ENCODE measurements around the gene CLDN4. TPM values are rescaled to one million over a fixed set of nuclear protein-coding genes. Genes with fewer than 3 reads are reported as not detected.
A peak's percentile ranks its signal among the peaks of the same experiment; 100 is the strongest.

CLDN4 gene
- total RNA-seq, 2 experiments from 2014 or later: 0.05 to 0.14 TPM

DNA sequence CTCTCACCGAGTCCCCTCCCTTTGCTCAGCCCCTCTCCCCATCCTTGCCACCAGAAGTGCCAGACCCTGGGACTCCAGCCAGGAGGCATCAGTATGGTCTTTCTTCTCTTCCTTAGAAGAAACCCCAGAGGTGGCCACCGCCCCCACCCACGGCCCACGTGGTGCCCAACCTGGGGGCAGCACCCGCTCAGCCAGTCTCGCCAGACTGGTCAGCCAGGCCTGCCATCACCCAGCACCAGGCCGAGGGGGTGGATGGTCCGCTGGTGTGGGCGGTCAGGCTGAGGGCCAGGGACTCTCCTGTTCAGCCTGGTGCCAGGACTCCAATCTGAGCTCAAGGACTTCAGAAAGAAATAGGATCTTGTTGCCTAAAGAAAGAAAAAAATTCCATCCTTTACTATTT, 5.8 kb upstream of the CLDN4 start:
- CTCF ChIA-PET: no interaction called here
- H3K4me1 Mint-ChIP-seq (ENCODE audit: low read depth): peaks cover 47% of the 10 kb centered on the region
- peaks cover 55% of the 10 kb centered on the region for H3K4me1 ChIP-seq (ENCODE audit: insufficient read depth, low read length)

DNA sequence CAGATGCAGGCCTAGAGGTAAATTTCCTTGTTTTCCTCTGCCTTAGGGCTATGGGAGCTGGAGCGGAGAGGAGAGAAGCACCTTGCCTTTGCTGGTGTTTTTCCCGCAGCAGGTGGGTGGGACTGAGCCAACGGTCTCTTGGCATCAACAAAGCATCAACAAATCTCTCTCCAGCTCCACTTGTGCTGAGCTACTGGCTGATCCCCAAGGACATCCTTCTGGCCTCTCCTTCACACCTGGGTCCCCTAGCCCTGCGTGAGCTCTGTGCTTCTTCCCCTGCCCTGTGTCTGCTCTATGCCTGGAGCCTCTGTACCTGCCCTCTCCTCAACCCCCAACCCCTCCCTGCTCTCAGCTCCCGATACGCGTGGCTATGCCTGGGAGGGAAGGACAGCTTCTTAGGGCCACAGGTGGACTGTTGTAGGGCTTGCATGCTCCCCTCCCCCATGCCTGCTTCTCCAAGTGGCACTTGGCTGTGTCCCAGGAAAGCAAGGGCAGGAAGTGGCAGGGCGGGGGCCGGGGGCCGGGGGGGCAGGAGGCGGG, 3.2 kb upstream of the CLDN4 start:
- peaks cover 47% of the 10 kb centered on the region for H3K4me1 Mint-ChIP-seq (ENCODE audit: low read depth)
- Histone ChIP-seq H3K4me3 (ENCODE audit: low read length) (no peak overlapping the region), H3K27ac (ENCODE audit: low read depth in 1 of 2, low read length in 2 of 2) (no peak overlapping the region), H3K9me3 (ENCODE audit: control insufficient read depth in 1 of 2, insufficient read depth in 1 of 2, low read length in 2 of 2) (no peaks in the 10 kb centered on the region), H3K27me3 (ENCODE audit: control insufficient read depth in 1 of 2, insufficient read depth in 2 of 2, low read length in 2 of 2) (peaks cover 0 to 5% of the 10 kb centered on the region in 2 experiments), H3K4me1 (ENCODE audit: insufficient read depth, low read length) (peaks cover 55% of the 10 kb centered on the region), H3K36me3 (ENCODE audit: insufficient read depth, low read length) (no peaks in the 10 kb centered on the region)
- H3K4me3 Mint-ChIP-seq: peak overlapping the region; percentile 25
- H3K27ac Mint-ChIP-seq: no peak overlapping the region
- peaks cover 13% of the 10 kb centered on the region for H3K27me3 Mint-ChIP-seq
- ChIA-PET CTCF (interaction anchor here (1.4 kb wide), 1 partner anchor 10 kb away, joined by 3 read pairs; no protein-coding TSS in a partner anchor), POLR2A (interaction anchor here (0.9 to 3.0 kb wide), 2 partner anchors 15 to 27 kb away, joined by 3 to 14 read pairs; partner anchors contain the start of gene METTL27)
- no peaks in the 10 kb centered on the region for H3K9me3 Mint-ChIP-seq
- ATAC-seq (ENCODE audit: poor library complexity) (peak; percentile 35), DNase-seq (peak in 2 of 14 experiments; percentile 20 to 38)
- no peaks in the 10 kb centered on the region for H3K36me3 Mint-ChIP-seq (ENCODE audit: low read depth)
- TF ChIP-seq, protein P1, sequence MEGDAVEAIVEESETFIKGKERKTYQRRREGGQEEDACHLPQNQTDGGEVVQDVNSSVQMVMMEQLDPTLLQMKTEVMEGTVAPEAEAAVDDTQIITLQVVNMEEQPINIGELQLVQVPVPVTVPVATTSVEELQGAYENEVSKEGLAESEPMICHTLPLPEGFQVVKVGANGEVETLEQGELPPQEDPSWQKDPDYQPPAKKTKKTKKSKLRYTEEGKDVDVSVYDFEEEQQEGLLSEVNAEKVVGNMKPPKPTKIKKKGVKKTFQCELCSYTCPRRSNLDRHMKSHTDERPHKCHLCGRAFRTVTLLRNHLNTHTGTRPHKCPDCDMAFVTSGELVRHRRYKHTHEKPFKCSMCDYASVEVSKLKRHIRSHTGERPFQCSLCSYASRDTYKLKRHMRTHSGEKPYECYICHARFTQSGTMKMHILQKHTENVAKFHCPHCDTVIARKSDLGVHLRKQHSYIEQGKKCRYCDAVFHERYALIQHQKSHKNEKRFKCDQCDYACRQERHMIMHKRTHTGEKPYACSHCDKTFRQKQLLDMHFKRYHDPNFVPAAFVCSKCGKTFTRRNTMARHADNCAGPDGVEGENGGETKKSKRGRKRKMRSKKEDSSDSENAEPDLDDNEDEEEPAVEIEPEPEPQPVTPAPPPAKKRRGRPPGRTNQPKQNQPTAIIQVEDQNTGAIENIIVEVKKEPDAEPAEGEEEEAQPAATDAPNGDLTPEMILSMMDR (IDR thresholded peaks at IDR 0.05): no peak
- intact Hi-C loops (cut with DNase I, micrococcal nuclease): no loop called here

More for the DNA sequence above, 5.8 kb upstream of the CLDN4 start:
- no peaks in the 10 kb centered on the region for H3K36me3 Mint-ChIP-seq (ENCODE audit: low read depth)
- Histone ChIP-seq H3K4me3 (ENCODE audit: low read length) (no peak overlapping the region), H3K27me3 (ENCODE audit: control insufficient read depth in 1 of 2, insufficient read depth in 2 of 2, low read length in 2 of 2) (peaks cover 0 to 3% of the 10 kb centered on the region in 2 experiments), H3K27ac (ENCODE audit: low read depth in 1 of 2, low read length in 2 of 2) (no peak overlapping the region), H3K36me3 (ENCODE audit: insufficient read depth, low read length) (no peaks in the 10 kb centered on the region), H3K9me3 (ENCODE audit: control insufficient read depth in 1 of 2, insufficient read depth in 1 of 2, low read length in 2 of 2) (no peaks in the 10 kb centered on the region)
- H3K4me3 Mint-ChIP-seq: no peak overlapping the region
- POLR2A ChIA-PET: no interaction called here
- no peaks in the 10 kb centered on the region for H3K9me3 Mint-ChIP-seq
- TF ChIP-seq, protein P1 (IDR thresholded peaks at IDR 0.05): no peak
- DNase-seq (no peak), ATAC-seq (ENCODE audit: poor library complexity) (no peak)
- intact Hi-C loops (cut with DNase I, micrococcal nuclease): no loop called here
- peaks cover 12% of the 10 kb centered on the region for H3K27me3 Mint-ChIP-seq
- H3K27ac Mint-ChIP-seq: no peak overlapping the region

DNA sequence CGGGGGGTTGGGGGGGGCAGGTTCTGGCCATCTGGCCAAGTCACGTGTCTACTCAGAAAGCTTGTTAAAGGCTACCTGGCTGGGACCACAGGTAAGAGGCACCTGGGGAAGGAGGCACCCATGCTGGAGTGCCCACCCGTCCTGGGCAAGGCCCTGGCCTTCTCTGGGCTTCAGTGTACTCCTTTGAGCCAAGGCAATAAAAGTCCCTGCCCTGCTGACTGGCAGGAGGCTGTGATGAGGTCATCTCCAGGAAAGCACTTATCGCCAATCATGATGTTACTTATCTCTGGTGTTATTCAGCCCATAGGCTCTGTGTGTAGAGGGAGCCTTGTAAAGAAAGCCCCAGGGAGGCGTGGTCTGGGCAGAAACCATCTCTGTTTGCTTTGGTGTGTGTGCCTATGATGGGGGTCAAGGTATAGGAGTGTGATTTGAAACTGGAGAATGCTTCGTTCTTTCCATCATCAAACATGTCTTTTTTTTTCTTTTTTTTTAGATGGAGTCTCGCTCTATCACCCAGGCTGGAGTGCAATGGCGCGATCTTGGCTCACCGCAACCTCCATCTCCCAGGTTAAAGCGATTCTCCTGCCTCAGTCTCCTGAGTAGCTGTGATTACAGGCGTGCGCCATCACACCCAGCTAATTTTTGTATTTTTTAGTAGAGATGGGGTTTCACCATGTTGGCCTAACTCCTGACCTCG, 2.5 kb upstream of the CLDN4 start:
- H3K27ac ChIP-seq (ENCODE audit: low read depth in 1 of 2, low read length in 2 of 2): no peak overlapping the region
- intact Hi-C loops (cut with DNase I, micrococcal nuclease): no loop called here
- no peak overlapping the region for H3K4me3 ChIP-seq (ENCODE audit: low read length)
- no peaks in the 10 kb centered on the region for H3K36me3 ChIP-seq (ENCODE audit: insufficient read depth, low read length)
- POLR2A ChIA-PET: interaction anchor here (3.0 kb wide), 1 partner anchor 14 kb away, joined by 14 read pairs; the partner anchor contains the start of gene METTL27
- peaks cover 0 to 5% of the 10 kb centered on the region in 2 experiments for H3K27me3 ChIP-seq (ENCODE audit: control insufficient read depth in 1 of 2, insufficient read depth in 2 of 2, low read length in 2 of 2)
- H3K9me3 ChIP-seq (ENCODE audit: control insufficient read depth in 1 of 2, insufficient read depth in 1 of 2, low read length in 2 of 2): no peaks in the 10 kb centered on the region
- CTCF ChIA-PET: no interaction called here
- peaks cover 10% of the 10 kb centered on the region for H3K27me3 Mint-ChIP-seq
- H3K4me1 Mint-ChIP-seq (ENCODE audit: low read depth): peaks cover 43% of the 10 kb centered on the region
- TF ChIP-seq, protein P1 (IDR thresholded peaks at IDR 0.05): no peak
- no peak overlapping the region for H3K27ac Mint-ChIP-seq
- H3K36me3 Mint-ChIP-seq (ENCODE audit: low read depth): no peaks in the 10 kb centered on the region
- ATAC-seq (ENCODE audit: poor library complexity) (peak; percentile 61), DNase-seq (peak in 4 of 14 experiments; percentile 14 to 58 (median 34))
- H3K4me1 ChIP-seq (ENCODE audit: insufficient read depth, low read length): peaks cover 50% of the 10 kb centered on the region
- no peak overlapping the region for H3K4me3 Mint-ChIP-seq
- no peaks in the 10 kb centered on the region for H3K9me3 Mint-ChIP-seq
